Gastrocnemius medialis (tissue), 4 donors: ENCODE measurements around the gene IGSF9. TPM values are rescaled to one million over a fixed set of nuclear protein-coding genes. Genes with fewer than 3 reads are reported as not detected.

Experiments
- ATAC-seq, 2 donors: fragments of 150-250 bp; one replicate each; pipeline ENCODE4 v1.9.1; 2016
- DNase-seq, 2 donors: peaks; one replicate each; pipeline ENCODE4 v3.0.0-alpha.2; 2019
- H3K27ac ChIP-seq, 4 donors: fragments of 200-600 bp; sonication (generic); 1 replicate in 1 of 4; 2 replicates in 3 of 4; pipeline ENCODE4 v1.5.1; 2016 to 2018; ENCODE audit warnings: mild to moderate bottlenecking in 2 of 4, moderate library complexity in 1 of 4
- H3K27me3 ChIP-seq, 3 donors: fragments of 200-600 bp; sonication (generic) in 2 of 3; 1 replicate in 1 of 3; 2 replicates in 2 of 3; pipeline versions ENCODE4 v1.5.1 to v1.6.0; 2016 to 2019; ENCODE audit warnings: mild to moderate bottlenecking in 1 of 3, moderate library complexity in 1 of 3
- H3K36me3 ChIP-seq, 2 donors: fragments of 200-600 bp; sonication (generic) in 1 of 2; one replicate each; pipeline ENCODE4 v1.5.1; 2017 to 2018
- H3K4me1 ChIP-seq, 2 donors: fragments of 200-600 bp; sonication (generic) in 1 of 2; one replicate each; pipeline ENCODE4 v1.5.1; 2016 to 2017; ENCODE audit warnings: mild to moderate bottlenecking in 2 of 2
- H3K4me3 ChIP-seq, 4 donors: fragments of 200-600 bp; sonication (generic) in 3 of 4; 1 replicate in 1 of 4; 2 replicates in 3 of 4; pipeline ENCODE4 v1.5.1; 2016 to 2019; ENCODE audit warnings: mild to moderate bottlenecking in 2 of 4
- H3K9me3 ChIP-seq, 3 donors: fragments of 200-600 bp; sonication (generic) in 2 of 3; 1 replicate in 1 of 3; 2 replicates in 2 of 3; pipeline ENCODE4 v1.5.1; 2016 to 2019
- POLR2A ChIP-seq, 2 donors: fragments of 450-650 bp; IDR thresholded peaks; one replicate each; pipeline ENCODE4 v1.6.1; 2017; ENCODE audit warnings: antibody characterized with exemption in 2 of 2, mild to moderate bottlenecking in 2 of 2, moderate library complexity in 2 of 2
- in situ Hi-C, 4 donors: fragments of 200-750 bp; cut with MboI; loops; one replicate each; pipeline versions ENCODE4 v1.15.0 to v1.8.0; 2017; ENCODE audit warnings: low sequenced_read_pairs in 4 of 4
- intact Hi-C: fragments of 100-400 bp; cut with DNase I; formaldehyde crosslinking; loops from one replicate; pipeline ENCODE4 v1.15.1; 2023; ENCODE audit warnings: low total_unique reads
- total RNA-seq, 4 donors: library from RNA; depleted of rRNA; stranded (reverse); fragments of >200 nt; gene quantifications; one replicate each; pipeline versions ENCODE4 v1.1.0 to v1.2.3, GENCODE V29; 2016
- TF ChIP-seq, protein P1 (sequence below), 5 experiments: fragments of 450-650 bp in 3 of 5; fragments of 200-600 bp in 2 of 5; sonication (generic) in 2 of 5; IDR thresholded peaks in 4 of 5; conservative IDR thresholded peaks in 1 of 5; 1 replicate in 4 of 5; 2 replicates in 1 of 5; pipeline ENCODE4 v1.5.1; 2016 to 2019; ENCODE audit warnings: antibody characterized with exemption in 5 of 5, mild to moderate bottlenecking in 3 of 5, moderate library complexity in 3 of 5

Gene IGSF9
- total RNA-seq, 4 donors from 2014 or later, result 0.10 to 0.11 TPM; not detected in 2

DNA sequence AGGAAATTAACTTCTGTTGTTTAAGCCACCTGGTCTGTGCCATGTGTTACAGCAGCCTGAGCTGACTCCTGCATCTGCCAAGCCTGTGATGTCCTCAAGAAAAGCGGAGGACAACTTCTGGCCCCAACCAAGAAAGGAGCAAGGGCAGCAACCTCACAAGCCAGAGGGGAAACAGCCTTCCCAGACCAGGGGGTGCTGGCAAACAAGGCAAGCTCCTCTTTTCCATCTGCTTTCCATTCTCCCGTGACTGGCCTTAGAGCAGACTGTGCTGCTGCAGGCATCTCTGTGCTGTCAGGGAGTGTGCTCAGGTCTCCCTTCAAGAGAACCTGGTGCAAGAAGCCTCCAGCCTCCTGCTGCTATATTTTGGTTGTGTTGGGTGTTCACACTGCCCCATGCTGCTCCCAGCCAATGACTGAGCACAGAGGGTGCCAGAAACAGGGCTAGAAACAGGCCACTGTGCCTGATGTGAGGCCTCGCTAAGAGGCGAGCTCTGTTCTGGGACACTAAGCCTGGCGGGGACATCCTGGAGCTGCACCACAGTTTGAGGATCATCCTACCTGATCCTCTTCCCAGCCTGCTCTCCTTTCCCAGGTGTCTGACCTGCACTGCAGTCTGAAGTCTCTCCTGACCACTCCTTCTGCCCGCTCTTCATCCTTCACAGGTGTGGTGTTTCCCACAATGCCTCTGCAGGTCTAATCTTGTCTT, 36.1 kb upstream of the IGSF9 start:
- no peak for TF ChIP-seq POLR2A (IDR thresholded peaks at IDR 0.05)
- TF ChIP-seq, protein P1, sequence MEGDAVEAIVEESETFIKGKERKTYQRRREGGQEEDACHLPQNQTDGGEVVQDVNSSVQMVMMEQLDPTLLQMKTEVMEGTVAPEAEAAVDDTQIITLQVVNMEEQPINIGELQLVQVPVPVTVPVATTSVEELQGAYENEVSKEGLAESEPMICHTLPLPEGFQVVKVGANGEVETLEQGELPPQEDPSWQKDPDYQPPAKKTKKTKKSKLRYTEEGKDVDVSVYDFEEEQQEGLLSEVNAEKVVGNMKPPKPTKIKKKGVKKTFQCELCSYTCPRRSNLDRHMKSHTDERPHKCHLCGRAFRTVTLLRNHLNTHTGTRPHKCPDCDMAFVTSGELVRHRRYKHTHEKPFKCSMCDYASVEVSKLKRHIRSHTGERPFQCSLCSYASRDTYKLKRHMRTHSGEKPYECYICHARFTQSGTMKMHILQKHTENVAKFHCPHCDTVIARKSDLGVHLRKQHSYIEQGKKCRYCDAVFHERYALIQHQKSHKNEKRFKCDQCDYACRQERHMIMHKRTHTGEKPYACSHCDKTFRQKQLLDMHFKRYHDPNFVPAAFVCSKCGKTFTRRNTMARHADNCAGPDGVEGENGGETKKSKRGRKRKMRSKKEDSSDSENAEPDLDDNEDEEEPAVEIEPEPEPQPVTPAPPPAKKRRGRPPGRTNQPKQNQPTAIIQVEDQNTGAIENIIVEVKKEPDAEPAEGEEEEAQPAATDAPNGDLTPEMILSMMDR (IDR thresholded peaks at IDR 0.05 in 4 of 5, conservative IDR thresholded peaks at IDR 0.05 in 1 of 5), result no peak
- intact Hi-C loops, result no loop called here
- Histone ChIP-seq H3K4me3 (no peak overlapping the region), H3K9me3 (no peaks in the 10 kb centered on the region), H3K36me3 (no peaks in the 10 kb centered on the region), H3K4me1 (no peaks in the 10 kb centered on the region), H3K27me3 (peaks cover 0 to 8% (median 1%) of the 10 kb centered on the region in 3 donors), H3K27ac (no peak overlapping the region)
- ATAC-seq (no peak), DNase-seq (no peak)
- in situ Hi-C loops, result no loop called here

DNA sequence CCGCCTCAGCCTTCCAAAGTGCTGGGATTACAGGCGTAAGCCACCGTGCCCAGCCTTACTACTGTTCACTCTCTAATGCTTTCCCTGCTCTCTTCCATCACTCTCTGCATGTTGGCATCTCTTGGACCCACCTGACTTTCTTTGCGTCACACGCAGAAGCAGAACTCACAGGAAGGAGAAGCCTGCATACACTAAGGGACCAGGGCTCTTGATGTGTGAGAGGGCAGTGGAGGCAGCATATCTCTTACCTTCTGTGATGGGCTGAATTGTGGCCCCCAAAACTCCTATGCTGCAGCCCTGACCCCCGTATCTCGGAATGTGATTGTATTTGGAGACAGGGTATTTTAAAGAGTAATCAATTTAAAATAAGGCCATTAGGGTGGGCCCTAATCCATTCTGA, 35.4 kb upstream of the IGSF9 start:
- no peaks in the 10 kb centered on the region for H3K9me3 ChIP-seq
- ATAC-seq, result no peak
- in situ Hi-C loops (no loop called here), intact Hi-C loops (no loop called here)
- peaks cover 0 to 8% (median 0%) of the 10 kb centered on the region in 3 donors for H3K27me3 ChIP-seq
- no peak for TF ChIP-seq POLR2A (IDR thresholded peaks at IDR 0.05)
- TF ChIP-seq, protein P1 (IDR thresholded peaks at IDR 0.05 in 4 of 5, conservative IDR thresholded peaks at IDR 0.05 in 1 of 5), result no peak
- H3K27ac ChIP-seq, result no peak overlapping the region
- H3K36me3 ChIP-seq, result no peaks in the 10 kb centered on the region
- H3K4me1 ChIP-seq, result no peaks in the 10 kb centered on the region
- DNase-seq, result no peak
- H3K4me3 ChIP-seq, result no peak overlapping the region

DNA sequence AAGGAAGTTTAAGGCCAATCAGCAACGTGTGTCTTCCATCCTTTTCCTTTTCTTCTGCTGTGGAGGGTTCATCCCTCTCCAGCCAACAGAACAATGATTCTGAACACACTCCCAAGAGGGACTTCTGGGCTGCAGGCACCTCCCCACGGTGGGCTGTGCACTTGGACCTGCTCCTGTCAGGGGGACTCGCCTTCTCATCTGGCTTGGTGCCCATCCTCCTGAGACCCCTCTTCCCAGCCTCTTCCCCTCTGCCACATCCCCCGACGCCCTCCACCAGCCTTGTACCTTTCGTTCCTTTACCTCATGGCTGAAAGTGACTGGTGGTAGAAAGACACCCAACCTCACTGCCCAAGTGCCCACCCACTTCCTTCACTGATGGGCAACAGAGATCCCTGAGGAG, 34.7 kb upstream of the IGSF9 start:
- no peak for DNase-seq
- intact Hi-C loops, result no loop called here
- no peaks in the 10 kb centered on the region for H3K9me3 ChIP-seq
- H3K27me3 ChIP-seq, result peaks cover 0 to 8% (median 3%) of the 10 kb centered on the region in 3 donors
- TF ChIP-seq POLR2A (IDR thresholded peaks at IDR 0.05), result no peak
- TF ChIP-seq, protein P1 (IDR thresholded peaks at IDR 0.05 in 4 of 5, conservative IDR thresholded peaks at IDR 0.05 in 1 of 5), result no peak
- no peak overlapping the region for H3K27ac ChIP-seq
- H3K4me3 ChIP-seq, result no peak overlapping the region
- H3K36me3 ChIP-seq, result no peaks in the 10 kb centered on the region
- ATAC-seq, result no peak
- in situ Hi-C loops, result no loop called here
- no peaks in the 10 kb centered on the region for H3K4me1 ChIP-seq

DNA sequence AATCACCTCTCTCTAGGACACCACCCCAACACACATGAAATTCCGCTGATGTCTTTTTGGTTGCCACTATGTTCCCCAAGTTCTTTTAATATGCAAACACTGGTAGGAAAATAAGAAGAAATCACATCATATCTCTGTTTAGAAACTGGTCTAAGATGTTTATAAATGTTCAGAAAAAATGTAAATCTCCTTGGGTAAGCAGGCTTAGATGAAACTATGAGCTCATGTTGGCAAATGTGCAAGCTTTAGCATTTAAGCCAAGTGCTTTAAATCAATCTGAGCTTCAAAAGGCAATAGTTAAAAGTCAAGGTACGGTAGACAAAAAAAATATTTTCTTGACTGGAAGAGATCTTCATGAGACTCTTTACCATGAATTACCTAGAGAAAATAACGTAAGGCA, 33.8 kb upstream of the IGSF9 start:
- no peak overlapping the region for H3K4me3 ChIP-seq
- DNase-seq (no peak), ATAC-seq (no peak)
- H3K36me3 ChIP-seq, result no peaks in the 10 kb centered on the region
- no peak overlapping the region for H3K27ac ChIP-seq
- no peaks in the 10 kb centered on the region for H3K9me3 ChIP-seq
- H3K27me3 ChIP-seq, result peaks cover 0 to 8% (median 3%) of the 10 kb centered on the region in 3 donors
- H3K4me1 ChIP-seq, result no peaks in the 10 kb centered on the region
- in situ Hi-C loops (no loop called here), intact Hi-C loops (no loop called here)
- no peak for TF ChIP-seq POLR2A (IDR thresholded peaks at IDR 0.05)
- TF ChIP-seq, protein P1 (IDR thresholded peaks at IDR 0.05 in 4 of 5, conservative IDR thresholded peaks at IDR 0.05 in 1 of 5), result no peak

DNA sequence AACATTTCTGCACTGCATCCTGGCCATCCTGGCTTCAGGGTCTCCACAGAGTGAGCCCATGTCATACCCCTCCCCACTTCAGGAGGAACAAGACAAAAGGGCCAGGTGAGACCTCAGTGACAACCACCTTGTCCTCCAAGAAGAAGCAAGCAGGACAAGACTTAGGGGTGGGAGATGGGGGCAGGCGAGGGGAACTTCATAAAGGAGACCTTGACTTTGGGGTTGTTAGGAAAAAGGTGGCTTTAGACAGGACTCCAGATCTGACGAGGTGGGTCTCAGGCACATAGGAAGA, 32.6 kb upstream of the IGSF9 start:
- H3K4me3 ChIP-seq, result no peak overlapping the region
- H3K27me3 ChIP-seq, result peaks cover 0 to 8% (median 3%) of the 10 kb centered on the region in 3 donors
- H3K4me1 ChIP-seq, result no peaks in the 10 kb centered on the region
- TF ChIP-seq, protein P1 (IDR thresholded peaks at IDR 0.05 in 4 of 5, conservative IDR thresholded peaks at IDR 0.05 in 1 of 5), result no peak
- DNase-seq, result no peak
- in situ Hi-C loops, result no loop called here
- no peaks in the 10 kb centered on the region for H3K9me3 ChIP-seq
- no peaks in the 10 kb centered on the region for H3K36me3 ChIP-seq
- intact Hi-C loops, result no loop called here
- ATAC-seq, result no peak
- no peak overlapping the region for H3K27ac ChIP-seq
